MCF 10A (cell line): ENCODE results near the gene KCMF1. TPM values are rescaled to one million over a fixed set of nuclear protein-coding genes. Genes with fewer than 3 reads are reported as not detected.

Experiments used
- BruUV-seq: library from RNA; stranded (reverse); fragments of 400-500 nt; replicated peaks from 2 replicates; lab custom pipeline; 2021; lab: Mats Ljungman, UMichigan
- CTCF ChIA-PET: fragments of 300-600 bp; sonication (Branson Sonifier 250); formaldehyde crosslinking; extraction: SDS; loops from one replicate; lab custom pipeline; 2021; ENCODE audit warnings: antibody characterized with exemption, inconsistent platforms; lab: Yijun Ruan, JAX
- POLR2A ChIA-PET: fragments of 300-600, 350-650 bp; sonication (Branson Sonifier 250); formaldehyde crosslinking; extraction: SDS; loops from one replicate; lab custom pipeline; 2020; ENCODE audit warnings: antibody characterized with exemption, inconsistent platforms; lab: Yijun Ruan, JAX
- DNase-seq: peaks from one replicate; pipeline ENCODE4 v3.0.0-alpha.2; 2018; ENCODE audit not compliant: unreplicated experiment
- H3K27ac Mint-ChIP-seq: one replicate; pipeline ENCODE4 v1.8.0; 2022; ENCODE audit warnings: mild to moderate bottlenecking, low read depth, mixed read lengths; ENCODE audit not compliant: unreplicated experiment
- H3K27me3 Mint-ChIP-seq: one replicate; pipeline ENCODE4 v1.8.0; 2022; ENCODE audit warnings: mixed read lengths; ENCODE audit not compliant: insufficient read depth, unreplicated experiment
- H3K36me3 Mint-ChIP-seq: one replicate; pipeline ENCODE4 v1.8.0; 2022; ENCODE audit warnings: mild to moderate bottlenecking, moderate library complexity, mixed read lengths; ENCODE audit not compliant: insufficient read depth, unreplicated experiment
- H3K4me1 Mint-ChIP-seq: one replicate; pipeline ENCODE4 v1.8.0; 2022; ENCODE audit warnings: mixed read lengths; ENCODE audit not compliant: insufficient read depth, unreplicated experiment
- H3K4me3 Mint-ChIP-seq: one replicate; pipeline ENCODE4 v1.8.0; 2022; ENCODE audit warnings: mild to moderate bottlenecking, moderate library complexity, mixed read lengths; ENCODE audit not compliant: unreplicated experiment
- H3K9me3 Mint-ChIP-seq: one replicate; pipeline ENCODE4 v1.8.0; 2022; ENCODE audit warnings: mixed read lengths; ENCODE audit not compliant: unreplicated experiment
- intact Hi-C: fragments of 100-400 bp; cut with micrococcal nuclease; formaldehyde crosslinking; loops from 2 replicates; pipeline ENCODE4 v1.14.1; 2022
- total RNA-seq: library from RNA; stranded (reverse); gene quantifications from 2 replicates; pipeline ENCODE4 v1.2.3, GENCODE V29; 2022
- TF ChIP-seq, protein P1 (sequence below): fragments of 200-600 bp; IDR thresholded peaks from one replicate; pipeline ENCODE4 v1.8.0; 2022; ENCODE audit warnings: antibody characterized with exemption, mild to moderate bottlenecking; ENCODE audit not compliant: unreplicated experiment

KCMF1 gene
- total RNA-seq, 1 experiment from 2014 or later: 170 TPM

DNA sequence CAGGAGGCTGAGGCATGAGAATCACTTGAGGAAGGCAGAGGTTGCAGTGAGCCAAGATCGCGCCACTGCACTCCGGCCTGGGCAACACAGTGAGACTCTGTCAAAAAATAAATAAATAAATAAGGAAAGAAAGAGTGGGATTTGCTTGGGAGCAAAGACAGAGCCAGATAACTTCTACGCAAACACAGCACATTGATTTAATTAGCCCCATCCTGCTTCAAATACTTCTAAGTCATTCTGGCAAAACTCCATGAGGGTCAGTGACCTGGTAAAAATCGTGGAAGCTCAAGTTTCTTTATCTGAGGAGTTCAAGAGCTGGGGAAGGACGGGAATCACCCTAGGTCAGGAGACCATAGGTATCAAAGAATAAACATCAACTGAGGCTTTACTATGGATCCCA is 91.6 kb downstream of the KCMF1 start:
- no TSS peak for BruUV-seq

DNA sequence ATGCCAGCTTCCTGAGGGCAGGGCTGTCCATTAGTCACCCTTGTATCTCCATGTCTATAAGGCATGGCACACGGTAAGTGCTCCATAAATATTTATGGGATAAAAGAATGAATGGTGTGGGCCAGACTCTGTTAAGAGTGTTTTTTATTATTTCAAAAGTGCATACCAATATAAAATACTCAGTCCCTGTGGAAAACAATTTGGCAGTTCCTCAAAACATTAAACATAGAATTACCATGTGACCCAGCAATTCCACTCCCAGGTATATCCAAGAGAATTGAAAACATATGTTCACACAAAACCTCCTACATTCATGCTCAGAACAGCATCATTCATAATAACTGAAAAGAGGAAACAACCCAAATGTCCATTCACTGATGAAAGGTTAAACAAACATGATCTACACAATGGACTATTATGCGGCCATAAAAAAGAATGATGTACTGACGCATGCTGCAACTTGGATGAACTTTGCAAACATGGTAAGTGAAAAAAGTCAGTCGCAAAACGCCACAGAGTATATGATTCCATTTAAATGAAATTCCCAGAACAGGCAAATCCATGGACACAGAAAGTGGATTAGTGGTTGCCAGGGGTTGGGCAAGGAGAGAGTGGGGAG is 93.1 kb downstream of the KCMF1 start:
- BruUV-seq: no TSS peak
- peaks cover 11% of the 10 kb centered on the region for H3K27me3 Mint-ChIP-seq
- no peak overlapping the region for H3K27ac Mint-ChIP-seq
- no peak for DNase-seq
- peaks cover 13% of the 10 kb centered on the region for H3K36me3 Mint-ChIP-seq
- ChIA-PET POLR2A (interaction anchor here (1.0 kb wide), 1 partner anchor 224 kb away, joined by 4 read pairs; no protein-coding TSS in a partner anchor), CTCF (interaction anchor here (0.8 to 9.7 kb wide), 4 partner anchors 97 to 235 kb away, joined by 3 to 295 read pairs (median 24); no protein-coding TSS in a partner anchor)
- TF ChIP-seq, protein P1, sequence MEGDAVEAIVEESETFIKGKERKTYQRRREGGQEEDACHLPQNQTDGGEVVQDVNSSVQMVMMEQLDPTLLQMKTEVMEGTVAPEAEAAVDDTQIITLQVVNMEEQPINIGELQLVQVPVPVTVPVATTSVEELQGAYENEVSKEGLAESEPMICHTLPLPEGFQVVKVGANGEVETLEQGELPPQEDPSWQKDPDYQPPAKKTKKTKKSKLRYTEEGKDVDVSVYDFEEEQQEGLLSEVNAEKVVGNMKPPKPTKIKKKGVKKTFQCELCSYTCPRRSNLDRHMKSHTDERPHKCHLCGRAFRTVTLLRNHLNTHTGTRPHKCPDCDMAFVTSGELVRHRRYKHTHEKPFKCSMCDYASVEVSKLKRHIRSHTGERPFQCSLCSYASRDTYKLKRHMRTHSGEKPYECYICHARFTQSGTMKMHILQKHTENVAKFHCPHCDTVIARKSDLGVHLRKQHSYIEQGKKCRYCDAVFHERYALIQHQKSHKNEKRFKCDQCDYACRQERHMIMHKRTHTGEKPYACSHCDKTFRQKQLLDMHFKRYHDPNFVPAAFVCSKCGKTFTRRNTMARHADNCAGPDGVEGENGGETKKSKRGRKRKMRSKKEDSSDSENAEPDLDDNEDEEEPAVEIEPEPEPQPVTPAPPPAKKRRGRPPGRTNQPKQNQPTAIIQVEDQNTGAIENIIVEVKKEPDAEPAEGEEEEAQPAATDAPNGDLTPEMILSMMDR: no peak
- H3K4me1 Mint-ChIP-seq: peaks cover 7% of the 10 kb centered on the region
- no peaks in the 10 kb centered on the region for H3K9me3 Mint-ChIP-seq
- intact Hi-C loops: no loop called here
- no peak overlapping the region for H3K4me3 Mint-ChIP-seq

More for the DNA sequence above, 91.6 kb downstream of the KCMF1 start:
- POLR2A ChIA-PET: interaction anchor here (0.7 to 1.7 kb wide), 4 partner anchors 8 to 477 kb away, joined by 3 to 6 read pairs (median 4); partner anchors contain the start of gene MAT2A
- CTCF ChIA-PET: interaction anchor here (1.4 to 9.7 kb wide), 4 partner anchors 136 to 236 kb away, joined by 3 to 295 read pairs (median 26); no protein-coding TSS in a partner anchor
- TF ChIP-seq, protein P1: no peak
- Mint-ChIP-seq H3K36me3 (peaks cover 19% of the 10 kb centered on the region), H3K27me3 (peaks cover 11% of the 10 kb centered on the region), H3K4me1 (peaks cover 7% of the 10 kb centered on the region), H3K4me3 (no peak overlapping the region), H3K27ac (no peak overlapping the region), H3K9me3 (no peaks in the 10 kb centered on the region)
- intact Hi-C loops: no loop called here
- DNase-seq: no peak

DNA sequence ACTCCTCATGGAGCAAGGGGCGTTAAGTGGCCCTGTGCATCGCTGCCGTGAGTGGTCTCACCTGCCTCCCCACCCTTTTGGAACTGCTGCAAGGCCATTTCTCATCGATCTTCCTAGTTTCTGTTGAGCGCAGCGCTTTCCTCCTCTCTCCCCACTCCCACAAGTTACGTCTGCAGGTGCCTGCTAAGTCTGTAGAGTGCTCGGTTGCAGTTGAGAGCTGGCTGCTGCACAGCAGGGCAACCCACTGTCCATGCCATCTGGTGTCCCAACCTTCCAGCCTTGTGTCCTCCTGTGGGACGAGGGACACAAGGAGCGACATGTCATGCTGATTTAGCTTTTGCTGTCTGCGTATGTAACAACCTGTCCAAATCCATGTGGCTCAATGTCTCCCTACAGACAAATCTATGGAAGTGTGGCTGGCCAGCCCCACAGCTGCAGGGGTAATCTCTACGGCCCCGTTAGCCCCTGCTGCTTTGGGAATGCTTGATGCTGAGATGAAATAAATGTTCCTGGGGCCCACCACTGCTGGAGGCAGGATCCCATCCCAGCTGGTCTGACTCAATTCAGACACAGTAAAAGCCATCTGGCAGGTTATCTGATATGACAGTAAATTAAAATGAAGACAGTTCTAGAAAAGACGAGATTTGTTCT is 94.1 kb downstream of the KCMF1 start:
- Mint-ChIP-seq H3K4me1 (peaks cover 7% of the 10 kb centered on the region), H3K36me3 (peaks cover 13% of the 10 kb centered on the region), H3K27ac (no peak overlapping the region), H3K9me3 (no peaks in the 10 kb centered on the region), H3K27me3 (peaks cover 11% of the 10 kb centered on the region), H3K4me3 (no peak overlapping the region)
- TF ChIP-seq, protein P1: no peak
- ChIA-PET POLR2A (interaction anchor here (0.6 to 3.2 kb wide), 3 partner anchors 222 to 674 kb away, joined by 3 to 35 read pairs (median 4); no protein-coding TSS in a partner anchor), CTCF (interaction anchor here (0.8 to 9.7 kb wide), 12 partner anchors 13 to 234 kb away, joined by 3 to 295 read pairs (median 8); no protein-coding TSS in a partner anchor)
- intact Hi-C loops: no loop called here
- DNase-seq: no peak
- no TSS peak for BruUV-seq
